Brain pericyte (primary cell): ENCODE data around the gene SRA1.
"Not testable (repeated sequence)": the region's sequence is repeated elsewhere in the genome, so short reads cannot be mapped to it uniquely, and the experiment has no call there.

Experiments
- DNase-seq: peaks from one replicate; pipeline ENCODE4 v3.0.0-alpha.2; 2012; ENCODE audit warnings: low read depth, low spot score

SRA1 gene

DNA sequence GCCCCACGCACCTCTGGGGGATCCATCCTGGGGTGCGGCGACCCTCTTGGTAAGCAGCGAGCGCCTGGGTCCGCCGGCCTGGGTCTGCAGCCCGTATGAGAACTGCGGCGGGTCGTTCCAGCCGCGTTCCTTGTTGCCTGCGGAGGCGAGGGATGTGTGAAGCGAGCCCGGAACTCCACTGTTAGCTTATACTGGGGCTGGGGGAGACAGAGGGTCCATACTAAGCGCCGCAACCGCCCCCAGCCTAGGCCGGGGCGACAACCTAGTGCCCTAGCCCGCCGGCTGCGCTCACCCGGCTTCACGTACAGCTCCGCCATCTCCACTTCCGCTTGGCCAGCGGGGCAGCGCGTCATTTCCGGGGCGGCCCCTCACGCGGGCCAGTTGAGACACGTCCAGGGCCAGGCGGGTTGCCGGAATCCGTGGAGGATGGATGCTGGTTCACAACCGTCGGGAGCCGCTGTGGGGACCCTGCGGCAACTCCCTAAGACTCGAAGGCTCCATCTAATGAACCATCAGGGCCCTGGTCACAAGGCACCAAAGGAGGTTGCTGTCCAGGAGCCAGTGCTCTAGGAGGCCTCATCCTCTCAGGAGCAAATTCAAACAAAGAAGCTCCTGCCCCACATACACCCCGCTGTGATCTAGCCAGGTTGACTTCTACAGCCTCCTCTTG is at the start of gene SRA1:
Gene SRA1, minus strand, starts transcription at position 338 of the 670 bp plus-strand sequence. Its CDS starts 21 bp downstream, at position 317.
- peak; percentile 66 for DNase-seq

DNA sequence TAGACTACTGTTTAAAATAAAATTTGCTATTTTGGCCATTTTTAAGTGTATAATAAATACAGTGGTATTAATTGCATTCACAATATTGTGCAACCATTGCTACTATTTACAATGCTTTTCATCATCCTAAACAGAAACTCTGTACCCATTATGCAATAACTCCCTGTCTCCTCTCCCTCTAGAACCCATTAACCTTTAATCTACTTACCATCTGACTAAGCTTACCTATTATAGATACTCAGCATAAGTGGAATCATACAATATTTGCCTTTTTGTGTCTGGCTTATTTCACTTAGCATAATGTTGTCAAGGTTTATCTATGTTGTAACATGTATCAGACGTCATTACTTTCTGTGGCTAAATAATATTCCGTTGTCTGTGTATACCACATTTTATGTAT is 49.8 kb upstream of the SRA1 start:
- no peak for DNase-seq

DNA sequence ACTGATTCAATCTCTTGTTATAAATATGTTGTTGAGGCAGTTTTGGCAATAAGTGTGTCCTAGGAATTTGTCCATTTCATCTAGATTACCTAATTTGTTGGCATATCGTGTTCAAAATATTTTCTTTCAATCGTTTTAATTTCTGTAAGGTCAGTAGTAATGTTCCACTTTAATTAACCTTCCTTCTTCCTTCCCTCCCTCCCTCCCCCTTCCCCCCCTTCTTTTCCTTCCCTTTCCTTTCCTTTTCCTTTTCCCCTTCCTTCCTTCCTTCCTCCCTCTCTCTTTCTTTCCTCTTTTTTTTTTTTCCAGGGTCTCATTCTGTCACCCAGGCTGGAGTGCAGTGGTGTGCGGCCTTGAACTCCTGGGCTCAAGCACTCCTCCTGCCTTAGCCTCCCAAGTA is 48.6 kb upstream of the SRA1 start:
- DNase-seq = no peak

DNA sequence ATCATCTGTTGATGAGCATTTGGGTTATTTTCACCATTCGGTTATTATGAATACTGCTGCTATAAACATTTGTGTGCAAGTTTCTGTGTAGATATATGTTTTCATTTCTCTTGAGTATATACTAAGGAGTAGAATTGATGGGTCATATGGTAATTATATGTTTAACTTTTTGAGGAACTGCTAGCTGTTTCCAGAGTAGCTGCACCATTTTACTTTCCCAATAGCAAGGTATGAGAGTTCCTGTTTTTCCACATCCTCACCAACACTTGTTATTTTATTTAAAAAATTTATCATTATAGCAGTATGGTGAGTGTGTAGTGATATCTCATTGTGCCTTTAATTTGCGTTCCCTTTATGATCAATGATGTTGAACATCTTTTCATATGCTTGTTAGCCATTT is 46.5 kb upstream of the SRA1 start:
- DNase-seq = no peak

DNA sequence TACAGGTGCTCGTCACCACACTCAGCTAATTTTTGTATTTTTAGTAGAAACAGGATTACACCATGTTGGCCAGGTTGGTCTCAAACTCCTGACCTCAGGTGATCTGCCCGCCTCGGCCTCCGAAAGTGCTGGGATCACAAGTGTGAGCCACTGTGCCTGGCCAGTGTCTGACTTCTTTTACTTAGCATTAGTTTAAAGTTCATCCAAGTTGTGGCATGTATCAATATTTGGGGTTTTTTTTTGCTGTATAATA is 46.1 kb upstream of the SRA1 start:
- DNase-seq = not testable (repeated sequence)

DNA sequence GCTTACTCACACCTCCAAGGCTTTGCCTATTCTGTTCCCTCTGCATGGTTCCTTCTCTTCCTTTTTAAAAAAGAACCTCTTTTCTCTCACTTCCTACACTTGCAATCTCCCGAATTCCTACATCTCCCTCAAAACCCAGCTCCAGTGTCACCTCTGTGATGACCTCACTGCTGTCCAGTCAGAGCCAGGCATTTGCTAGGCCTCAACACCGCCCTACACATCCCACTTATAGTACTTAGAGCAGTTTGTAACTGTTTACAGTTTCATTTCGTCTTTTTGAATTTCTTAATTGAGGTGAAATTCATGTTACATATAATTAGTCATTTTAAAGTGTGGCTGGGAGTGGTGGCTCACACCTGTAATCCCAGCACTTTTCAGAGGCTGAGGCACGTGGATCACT is 44.9 kb upstream of the SRA1 start:
- DNase-seq = no peak

DNA sequence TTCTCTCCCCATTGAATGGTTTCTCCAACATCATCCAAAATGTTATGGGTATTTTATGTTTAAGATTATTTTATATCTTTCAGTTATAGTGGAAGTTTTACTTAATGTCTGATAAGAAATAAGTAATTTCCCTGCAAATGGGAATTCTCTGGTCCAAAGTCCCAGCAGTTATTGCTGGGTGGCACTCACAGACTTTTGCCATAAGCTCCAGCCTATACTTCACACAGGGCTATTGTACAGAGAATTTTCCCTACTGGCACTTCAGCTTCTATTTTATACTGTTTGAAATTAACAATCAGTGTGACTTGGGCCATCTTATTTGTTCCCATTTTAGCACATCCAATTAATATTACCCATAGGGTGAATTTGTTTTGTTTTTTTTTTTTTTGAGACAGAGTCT is 42.8 kb upstream of the SRA1 start:
- DNase-seq = no peak

DNA sequence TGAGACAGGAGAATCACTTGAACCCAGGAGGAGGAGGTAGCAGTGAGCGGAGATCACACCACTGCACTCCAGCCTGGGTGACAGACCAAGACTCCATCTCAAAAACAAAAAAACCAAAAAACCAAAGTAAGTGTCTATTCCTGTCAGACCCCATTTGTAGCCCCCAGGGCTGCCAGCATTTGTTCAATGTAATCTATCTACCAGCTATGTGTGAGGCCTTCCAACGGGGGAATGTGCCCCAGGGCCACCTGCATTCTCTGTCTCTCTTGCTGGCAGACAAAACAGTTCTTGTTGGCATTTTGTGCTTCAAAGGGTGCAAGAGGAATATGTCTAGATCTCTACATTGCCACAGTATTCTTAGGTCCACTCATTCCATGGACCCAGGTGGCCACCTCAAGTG is 41.6 kb upstream of the SRA1 start:
- no peak for DNase-seq

DNA sequence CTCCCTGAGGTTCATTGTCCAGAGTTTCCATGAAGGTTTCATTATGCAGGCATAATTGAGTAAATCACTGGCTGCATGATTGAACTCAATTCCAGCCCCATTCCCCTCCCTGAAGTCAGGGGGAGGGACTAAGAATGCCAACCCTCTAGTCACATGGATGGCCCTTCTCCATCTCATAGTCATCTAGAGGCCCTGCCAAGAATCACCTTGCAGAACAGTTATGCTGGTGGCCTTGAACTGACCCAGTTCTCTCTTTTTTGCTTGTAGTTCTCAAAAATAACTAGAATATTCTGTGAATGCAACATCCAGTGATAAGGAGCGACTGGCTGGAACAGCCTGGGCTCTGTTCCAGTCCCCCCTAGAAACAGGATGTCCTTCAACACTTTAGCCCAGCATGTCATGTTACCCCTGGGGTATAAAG is 39.1 kb upstream of the SRA1 start:
- DNase-seq = no peak

DNA sequence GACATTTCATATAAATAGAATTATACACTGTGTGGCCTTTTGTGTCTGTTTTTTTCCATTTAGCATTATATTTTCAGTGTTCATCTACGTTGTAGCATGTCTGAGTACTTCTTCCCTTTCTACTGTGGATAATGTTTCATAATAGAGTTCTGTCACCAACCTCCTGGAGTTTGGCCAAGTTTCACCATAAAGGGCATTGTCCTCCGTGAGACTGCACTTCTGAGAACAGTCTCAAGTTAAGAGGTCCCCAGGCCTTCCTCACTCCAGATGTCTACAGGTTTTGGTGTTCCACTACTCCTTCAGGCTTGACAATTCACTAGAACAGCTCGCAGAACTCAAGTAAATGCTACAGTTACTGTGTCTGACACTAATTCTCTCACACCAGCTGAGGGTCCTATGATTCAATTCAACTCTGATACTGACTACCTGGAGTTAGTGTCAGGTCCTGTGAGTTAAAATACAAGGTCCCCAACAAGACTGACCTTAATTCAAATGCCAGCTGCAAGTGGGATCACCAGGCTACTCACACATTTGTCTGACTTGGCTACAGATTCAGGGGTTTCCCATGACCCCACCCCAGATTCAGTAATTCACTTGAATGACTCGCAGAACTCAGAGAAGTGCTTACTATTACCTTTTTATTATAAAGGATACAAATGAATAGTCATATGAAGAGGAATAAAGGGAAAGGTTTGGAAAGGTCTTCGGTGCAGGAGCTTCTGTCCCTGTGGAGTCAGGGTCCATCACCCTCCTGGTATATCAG is 38.4 kb upstream of the SRA1 start:
- no peak for DNase-seq

DNA sequence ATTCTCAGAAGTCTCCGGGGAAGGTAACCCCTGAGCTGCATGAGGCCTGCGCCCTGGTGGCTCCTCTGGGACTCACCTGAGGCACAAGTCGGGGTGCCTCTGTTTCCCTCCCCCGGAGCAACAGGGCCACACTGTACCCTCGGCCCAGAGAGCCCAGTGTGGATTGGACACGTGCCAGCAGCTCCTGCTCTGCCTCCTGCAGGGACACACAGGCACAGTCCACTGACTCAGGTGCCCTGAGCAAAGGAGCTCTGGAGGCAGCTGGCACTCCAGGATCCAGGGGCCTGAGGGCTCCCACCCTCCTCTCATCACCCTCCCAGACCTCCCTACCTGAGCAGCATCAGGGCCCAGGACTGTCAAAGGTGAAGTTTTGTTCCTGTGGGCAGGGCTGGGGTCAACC is 36.9 kb upstream of the SRA1 start:
- no peak for DNase-seq

DNA sequence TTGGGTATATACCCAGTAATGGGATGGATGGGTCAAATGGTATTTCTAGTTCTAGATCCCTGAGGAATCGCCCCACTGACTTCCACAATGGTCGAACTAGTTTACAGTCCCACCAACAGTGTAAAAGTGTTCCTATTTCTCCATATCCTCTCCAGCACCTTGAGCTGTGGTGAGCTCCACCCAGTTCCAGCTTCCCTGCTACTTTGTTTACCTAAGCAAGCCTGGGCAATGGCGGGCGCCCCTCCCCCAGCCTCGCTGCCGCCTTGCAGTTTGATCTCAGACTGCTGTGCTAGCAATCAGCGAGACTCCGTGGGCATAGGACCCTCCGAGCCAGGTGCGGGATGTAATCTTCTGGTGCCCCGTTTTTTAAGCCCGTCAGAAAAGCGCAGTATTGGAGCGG is 35.8 kb upstream of the SRA1 start:
- DNase-seq = not testable (repeated sequence)

DNA sequence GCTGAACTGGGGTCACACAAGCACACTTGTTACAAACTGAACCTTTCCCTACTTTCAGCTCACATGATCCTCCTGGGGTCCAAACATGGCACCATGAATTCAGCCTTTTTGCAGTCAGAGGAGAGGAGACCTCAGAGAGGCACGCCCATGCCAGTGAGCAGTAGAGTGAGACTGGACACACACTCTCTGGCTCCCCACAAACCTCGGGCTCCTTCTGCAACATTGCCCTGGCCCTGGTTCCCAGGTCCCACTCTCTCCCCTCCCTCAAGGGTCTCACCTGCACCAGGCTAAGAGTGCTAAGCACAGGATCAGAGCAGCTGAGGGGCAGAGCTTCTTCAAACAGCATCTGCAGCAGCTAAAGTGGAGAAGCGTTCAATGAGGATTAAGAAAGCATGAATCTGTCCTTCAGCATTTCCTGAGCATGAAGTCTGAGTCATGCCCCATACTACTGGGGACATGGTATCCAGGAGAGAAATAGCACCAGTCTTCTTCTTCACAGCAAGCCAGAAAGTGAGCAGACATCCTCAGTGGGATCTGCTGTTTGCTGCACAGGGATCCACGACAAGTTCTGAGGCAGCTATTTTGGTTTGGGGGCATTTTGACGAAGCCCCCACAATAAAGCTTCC is 34.6 kb upstream of the SRA1 start:
- no peak for DNase-seq

DNA sequence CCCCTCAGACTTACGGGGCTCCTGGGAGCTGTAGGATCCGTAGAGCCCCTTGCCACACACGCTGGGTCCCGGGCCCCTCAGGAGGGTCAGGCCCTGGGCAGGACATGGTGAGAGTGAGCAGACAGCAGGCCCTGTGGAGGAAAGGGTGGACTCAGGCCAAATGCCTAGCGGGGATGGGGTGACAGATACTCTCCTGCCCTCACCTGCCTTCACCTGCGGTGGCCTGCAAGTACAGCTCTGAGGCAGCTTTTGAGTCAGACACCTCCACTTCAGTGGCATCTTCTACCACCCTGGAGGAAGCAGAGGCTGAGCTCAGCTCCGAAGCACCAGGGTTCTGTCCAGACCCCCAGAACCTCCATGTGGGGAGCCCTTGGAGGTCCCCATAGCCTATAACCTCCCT is 33.6 kb upstream of the SRA1 start:
- DNase-seq = no peak

DNA sequence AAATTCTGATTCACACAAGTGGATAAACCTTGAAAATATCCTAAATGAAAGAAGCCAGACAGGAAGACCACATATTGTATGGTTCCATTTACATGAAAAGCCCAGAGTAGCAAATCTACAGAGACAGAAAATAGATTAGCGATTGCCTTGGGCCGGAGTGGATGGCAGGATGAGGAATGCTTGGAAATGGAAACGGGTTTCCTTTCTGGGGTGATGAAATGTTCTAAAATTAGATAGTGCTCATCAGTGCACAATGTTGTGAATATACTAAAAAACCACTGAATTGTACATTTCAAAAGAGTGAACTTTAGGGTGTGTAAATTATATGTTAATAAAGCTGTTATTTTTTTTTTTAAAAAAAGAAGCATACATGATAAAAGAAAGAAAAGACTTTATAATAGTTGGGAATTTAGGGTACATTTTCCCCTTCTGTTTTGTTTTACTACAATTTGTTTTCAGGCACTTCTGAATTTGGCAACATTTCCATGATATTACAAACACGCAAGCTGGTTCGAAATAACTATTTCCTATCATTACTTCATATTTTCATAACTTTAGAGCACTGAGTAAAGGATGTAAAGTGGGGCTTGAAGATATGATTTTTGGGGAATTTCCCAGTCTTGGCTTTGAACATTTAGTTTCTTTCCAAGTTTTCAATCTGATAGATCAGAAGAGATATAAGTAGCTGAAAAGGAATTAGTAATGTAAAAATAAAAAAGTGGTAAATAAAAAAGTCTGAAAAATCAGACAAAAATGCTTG is 31.2 kb upstream of the SRA1 start:
- DNase-seq = no peak

DNA sequence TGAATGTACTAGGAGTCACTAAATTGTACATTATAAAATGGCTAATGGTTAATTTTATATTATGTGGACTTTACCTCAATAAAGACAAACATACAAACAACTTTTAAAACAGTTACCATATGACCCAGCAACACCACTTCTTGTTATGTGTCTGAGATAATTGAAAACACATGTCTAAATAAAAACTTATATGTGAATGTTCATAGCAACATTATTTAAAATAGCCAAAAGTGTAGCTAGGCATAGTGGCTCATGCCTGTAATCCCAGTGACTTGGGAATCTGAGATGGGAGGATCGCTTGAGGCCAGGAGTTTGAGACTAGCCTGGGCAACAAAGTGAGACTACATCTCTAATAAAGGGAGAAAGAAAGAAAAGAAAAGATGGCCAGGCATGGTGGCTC is 30.2 kb upstream of the SRA1 start:
- DNase-seq = no peak

DNA sequence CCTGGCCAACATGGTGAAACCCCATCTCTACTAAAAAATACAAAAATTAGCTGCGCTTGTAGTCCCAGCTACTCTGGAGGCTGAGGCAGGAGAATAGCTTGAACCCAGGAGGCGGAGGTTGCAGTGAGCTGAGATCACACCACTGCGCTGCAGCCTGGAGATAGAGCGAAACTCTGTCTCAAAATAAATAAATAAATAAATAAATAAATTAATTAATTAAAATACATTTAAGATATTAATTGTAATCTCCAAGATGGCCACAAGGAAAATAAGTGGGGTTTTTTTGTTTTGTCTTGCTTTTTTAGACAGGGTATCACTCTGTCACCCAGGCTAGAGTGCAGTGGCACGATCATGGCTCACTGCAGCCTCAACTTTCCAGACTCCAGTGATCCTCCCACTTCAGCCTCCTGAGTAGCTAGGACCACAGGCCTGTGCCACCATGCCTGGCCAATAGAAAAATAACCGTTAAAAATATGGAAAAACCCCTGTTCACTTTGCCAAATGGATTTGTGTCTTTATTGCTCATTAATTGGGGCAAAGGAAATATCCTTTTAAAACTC is 22.0 kb upstream of the SRA1 start:
- not testable (repeated sequence) for DNase-seq

DNA sequence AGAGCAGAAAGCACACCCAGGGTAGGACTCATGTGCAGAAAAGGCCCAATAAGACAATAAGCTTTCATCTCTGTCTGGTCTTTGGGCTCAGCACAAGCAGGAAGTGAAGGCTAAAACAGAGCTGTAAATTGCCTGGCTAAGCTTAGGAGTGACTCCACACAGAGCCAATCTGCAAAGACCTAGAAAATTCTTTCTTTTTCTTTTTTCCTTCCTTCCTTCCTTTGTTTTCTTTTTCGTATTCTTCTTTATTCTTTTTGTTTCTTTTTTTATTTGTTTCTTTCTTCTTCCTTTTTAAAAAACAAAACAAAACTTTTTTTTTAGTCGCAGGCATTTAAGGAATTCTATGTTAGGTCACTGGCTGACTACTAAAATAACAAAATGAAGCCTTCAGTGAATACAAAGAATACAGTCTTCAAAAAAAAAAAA is 19.5 kb upstream of the SRA1 start:
- no peak for DNase-seq

DNA sequence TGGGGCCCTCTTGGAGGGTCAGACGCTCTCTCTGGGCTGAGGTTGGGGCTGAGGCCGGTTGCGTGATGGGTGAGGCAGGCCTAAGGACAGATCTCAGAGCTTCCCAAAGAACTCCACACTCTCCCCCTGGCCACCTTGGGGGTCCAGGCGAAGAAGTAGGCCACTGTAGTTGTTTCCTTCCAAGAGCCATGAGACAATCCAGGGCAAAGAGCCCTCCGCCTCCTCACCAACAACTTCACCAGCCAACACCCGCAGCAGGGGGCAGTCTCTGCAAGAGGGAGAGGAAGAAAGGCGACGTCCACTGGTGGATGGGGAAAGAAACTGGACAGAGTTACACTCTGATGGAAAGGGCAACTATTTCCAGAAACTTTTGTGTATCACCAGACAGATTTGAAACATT is 18.0 kb upstream of the SRA1 start:
- no peak for DNase-seq

DNA sequence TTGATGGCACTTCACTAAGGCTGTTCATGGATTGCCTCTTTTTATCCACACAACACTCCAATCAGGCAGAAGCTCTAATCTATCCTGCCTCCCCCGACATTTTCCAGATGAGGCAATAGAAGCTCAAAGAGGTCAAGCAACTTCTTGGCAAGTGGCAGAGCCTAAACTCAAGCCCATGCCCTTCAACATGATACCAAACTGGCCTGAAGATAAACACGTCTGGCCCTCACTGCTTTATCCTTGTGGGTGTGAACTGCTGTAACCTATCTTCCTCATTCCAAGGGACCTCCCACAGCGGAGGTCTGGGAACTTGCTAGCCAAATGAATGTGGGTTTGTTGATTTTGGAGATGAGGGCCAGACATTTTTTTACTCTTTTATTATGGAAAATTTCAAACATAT is 16.9 kb upstream of the SRA1 start:
- no peak for DNase-seq

DNA sequence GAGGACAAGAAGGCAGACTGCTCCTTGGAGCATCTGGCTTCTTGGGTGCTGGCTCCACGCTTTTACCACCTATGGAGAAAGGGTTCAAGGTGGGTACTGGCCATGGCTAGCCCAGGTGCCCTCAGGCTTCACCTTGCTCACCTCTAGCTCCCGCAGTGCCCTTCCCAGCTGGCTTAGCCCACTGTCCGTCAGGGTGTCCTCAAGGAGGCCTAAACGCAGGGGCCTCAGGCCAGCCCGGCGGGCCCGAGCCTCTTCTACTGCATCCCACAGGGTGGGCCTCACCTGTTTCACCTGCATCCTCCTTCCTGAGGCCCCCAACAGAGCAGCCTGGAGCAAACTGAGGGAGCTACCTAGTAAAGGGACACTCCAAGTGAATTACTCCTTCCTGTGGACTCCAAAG is 16.4 kb upstream of the SRA1 start:
- no peak for DNase-seq

DNA sequence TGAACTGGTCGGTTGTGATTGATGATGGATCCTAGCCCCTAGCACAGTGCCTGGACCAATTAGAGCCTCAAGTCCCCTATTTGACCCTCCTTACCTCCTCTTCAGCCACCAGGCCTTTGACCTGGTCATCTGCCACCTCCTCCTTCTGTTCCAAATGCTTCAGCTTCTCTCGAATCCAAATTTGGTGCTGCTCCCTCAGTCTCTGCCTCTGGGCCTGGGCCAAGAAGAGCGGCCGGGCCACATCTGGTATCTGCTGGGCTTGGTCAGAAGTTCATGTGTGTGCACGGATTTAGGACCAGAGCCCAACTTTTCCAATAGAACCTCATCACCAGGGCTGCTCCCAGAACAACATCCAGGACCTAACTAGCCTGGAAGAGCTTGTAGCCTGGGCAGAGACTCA is 13.8 kb upstream of the SRA1 start:
- DNase-seq = no peak
